OCI-LY1 (cell line): ENCODE data around the gene FZD2.

Source experiments
- CTCF ChIP-seq: fragments of 200-600 bp; sonication (generic), shearing (Covaris generic); IDR thresholded peaks from 2 replicates; pipeline ENCODE4 v1.5.1; 2017; ENCODE audit warnings: mild to moderate bottlenecking, antibody characterized with exemption, low read length, moderate library complexity, mixed read lengths
- EZH2 ChIP-seq: fragments of 200-600 bp; sonication (generic), shearing (Covaris generic); IDR thresholded peaks from 2 replicates; pipeline ENCODE4 v1.8.0; 2017; ENCODE audit warnings: borderline replicate concordance, mixed run types, mild to moderate bottlenecking, antibody characterized with exemption, low read length, moderate library complexity, mixed read lengths

DNA sequence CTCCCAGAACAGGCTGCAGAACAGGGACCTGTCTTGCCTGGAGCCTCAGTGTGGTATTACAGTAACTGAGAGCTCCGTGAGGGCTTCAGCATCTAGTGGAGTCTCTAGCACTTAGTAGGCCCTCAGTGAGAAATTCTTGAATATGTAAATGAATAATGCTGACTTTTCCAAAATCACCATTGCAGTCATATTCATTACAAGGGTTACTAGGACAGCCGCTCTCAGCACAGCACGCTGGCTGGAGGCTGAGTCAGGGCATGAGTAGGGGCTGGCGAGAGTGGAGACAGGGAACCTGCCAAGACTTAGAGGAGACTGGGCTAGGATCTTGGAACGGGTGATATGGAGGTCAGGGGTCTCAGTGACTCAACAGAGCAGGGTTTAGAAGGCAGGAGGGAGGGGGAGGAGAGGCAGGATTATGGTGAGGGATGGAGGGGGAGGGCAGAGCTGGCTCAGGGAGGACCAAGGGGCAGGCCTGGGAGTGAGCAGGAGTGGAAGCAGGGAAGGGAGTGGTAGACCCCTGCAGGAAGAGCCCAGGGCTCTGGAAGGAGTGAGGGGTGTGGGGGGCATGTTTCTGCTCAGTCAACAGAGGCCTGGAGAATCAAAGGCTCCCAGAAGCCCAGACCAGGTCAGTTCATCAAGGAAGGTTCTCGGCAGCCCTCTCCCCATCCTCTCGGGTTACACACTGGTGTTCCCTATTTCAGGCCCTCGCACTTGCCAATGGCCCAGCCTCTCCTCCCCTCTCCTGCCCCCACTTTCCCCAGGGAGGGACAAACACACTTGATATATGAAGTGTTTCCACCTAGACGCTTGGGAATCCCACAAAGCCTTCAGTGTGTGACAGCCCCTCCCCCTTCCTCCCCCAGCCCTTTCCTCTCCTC lies 42.3 kb downstream of the FZD2 start:
- no peak for TF ChIP-seq CTCF
- no peak for TF ChIP-seq EZH2
